ENCODE data around the gene GTF2H1.

- TF ChIP-seq POLR2A (IDR thresholded peaks at IDR 0.05) = no peak
- TF ChIP-seq CTCF (IDR thresholded peaks at IDR 0.05) = no peak
Measured at GRCh38 chr11:18282626-18283025, 39.7 kb upstream of the GTF2H1 start.
